Measurements from ENCODE around the gene NKG7. TPM values are rescaled to one million over a fixed set of nuclear protein-coding genes. Genes with fewer than 3 reads are reported as not detected.

NKG7 gene
- total and polyA plus RNA-seq, 2 of the 13 experiments (the other 11 are each of a cell fraction or from before 2014, with no cell fraction given) = 0.40 TPM; not detected in 1

- no peak for TF ChIP-seq ZFP82 (CRISPR knock-in tag; IDR thresholded peaks at IDR 0.05; ENCODE audit: borderline replicate concordance)
- TF ChIP-seq ZNF879 (CRISPR knock-in tag; IDR thresholded peaks at IDR 0.05) = no peak
- TF ChIP-seq TIGD3 (CRISPR knock-in tag; IDR thresholded peaks at IDR 0.05; ENCODE audit: borderline replicate concordance) = no peak
- no peak for TF ChIP-seq PITX1 (CRISPR knock-in tag; IDR thresholded peaks at IDR 0.05)
- TF ChIP-seq AGO2 (optimal IDR thresholded peaks at IDR 0.05; ENCODE audit: low read depth, low read length) = peak; percentile 92
Observed at GRCh38 chr19:51345076-51345620, 27.3 kb downstream of the NKG7 start (continued).

- H3K79me2 ChIP-seq (ENCODE audit: insufficient read depth, low read length) = peaks cover 6% of the 10 kb centered on the region
- no peak overlapping the region for H2AFZ ChIP-seq (ENCODE audit: low read length)
- ChIA-PET POLR2A (interaction anchor here (1.3 to 6.9 kb wide), 10 partner anchors 8 to 52 kb away, joined by 3 to 211 read pairs (median 18); partner anchors contain the start of genes ETFB, LIM2 and NKG7), CTCF (ENCODE audit: low intra/inter-chr PET ratio, low total read pairs) (no interaction called here)
- peak overlapping the region in 1 of 3 experiments; percentile 37; a peak in 1 of 6 replicates for H3K4me3 ChIP-seq (replicated peaks in 1 of 3; ENCODE audit: insufficient read depth in 1 of 3, low read depth in 2 of 3, low read length in 3 of 3)
- peaks cover 28% of the 10 kb centered on the region; the same call in 1 of the 2 replicates for H4K20me1 ChIP-seq (ENCODE audit: insufficient read depth, low read length)
- H3K27me3 ChIP-seq (ENCODE audit: control insufficient read depth in 1 of 2, insufficient read depth in 2 of 2, low read length in 2 of 2) = no peaks in the 10 kb centered on the region
- BruUV-seq (replicated peaks) = no TSS peak
- ATAC-seq (peak; percentile 12), DNase-seq (ENCODE audit: low spot score) (no peak), FAIRE-seq (peak; percentile 63)
- H3K9me3 ChIP-seq (ENCODE audit: low read length) = no peaks in the 10 kb centered on the region
- 46% methylated on average over 9 of the region's 9 CpGs for WGBS (ENCODE audit: low lambda C conversion rate)
- intact Hi-C loops (cut with micrococcal nuclease; ENCODE audit: unreplicated experiment) (no loop called here), in situ Hi-C loops (cut with HindIII; ENCODE audit: extremely low pct_ligation_motif_present, low pct_unique_long_range_greater_than_20kb) (loop anchor here (5.0 kb wide), 1 partner anchor 54 kb away; no protein-coding TSS in a partner anchor)
- H3K9ac ChIP-seq (ENCODE audit: insufficient read depth, low read depth, low read length) = peak overlapping the region; percentile 73
- peak overlapping the region; percentile 67 for H3K27ac ChIP-seq (ENCODE audit: extremely low read length, insufficient read depth, low read length)
- H3K36me3 ChIP-seq (replicated peaks in 1 of 2; ENCODE audit: control insufficient read depth in 1 of 2, insufficient read depth in 2 of 2, low read length in 2 of 2) = peaks cover 13 to 34% of the 10 kb centered on the region in 2 experiments
- peak overlapping the region; percentile 71 for H3K4me2 ChIP-seq (ENCODE audit: low read depth, low read length)
- peaks cover 84% of the 10 kb centered on the region for H3K4me1 ChIP-seq (ENCODE audit: insufficient read depth, low read length)
- TF ChIP-seq TERF1 (CRISPR knock-in tag; IDR thresholded peaks at IDR 0.05) = no peak
- peak; percentile 51; the same call in 1 of the 2 replicates for TF ChIP-seq PATZ1 (CRISPR knock-in tag; IDR thresholded peaks at IDR 0.05)
- TF ChIP-seq ZNF263 (CRISPR knock-in tag; IDR thresholded peaks at IDR 0.05) = peak; percentile 88
- no peak for TF ChIP-seq ZKSCAN5 (CRISPR knock-in tag; IDR thresholded peaks at IDR 0.05)
- TF ChIP-seq NFIB (CRISPR knock-in tag; IDR thresholded peaks at IDR 0.05; ENCODE audit: borderline replicate concordance) = no peak
- no peak for TF ChIP-seq NFIC (IDR thresholded peaks at IDR 0.05; ENCODE audit: low read length)
- 0 out of 2 replicates have a peak, but pooled peaks have one; percentile 46 for TF ChIP-seq ZNF605 (CRISPR knock-in tag; IDR thresholded peaks at IDR 0.05)
- no peak for TF ChIP-seq MAFG (CRISPR knock-in tag; IDR thresholded peaks at IDR 0.05)
- TF ChIP-seq SRSF1 (optimal IDR thresholded peaks at IDR 0.05; ENCODE audit: low read depth, low read length) = peak; percentile 10
- 0 out of 2 replicates have a peak, but pooled peaks have one; percentile 41 for TF ChIP-seq ZNF501 (CRISPR knock-in tag; IDR thresholded peaks at IDR 0.05)
- TF ChIP-seq HNRNPH1 (optimal IDR thresholded peaks at IDR 0.05; ENCODE audit: low read depth, low read length) = peak; percentile 97
- no peak for TF ChIP-seq SMAD1 (CRISPR knock-in tag; IDR thresholded peaks at IDR 0.05; ENCODE audit: borderline replicate concordance, low read depth)
Observed at GRCh38 chr19:51342631-51343569, 29.6 kb downstream of the NKG7 start.

Measured in HepG2 (cell line).